C4-2B (cell line): ENCODE data around the gene TMEM86B.

Experiments
- H3K27ac ChIP-seq: fragments of 450-650 bp; 2 replicates; pipeline ENCODE4 v1.5.1; 2017
- ZFX ChIP-seq: fragments of 450-650 bp; IDR thresholded peaks from 2 replicates; pipeline ENCODE4 v1.6.1; 2017
- TF ChIP-seq, protein P1 (sequence below): fragments of 450-650 bp; conservative IDR thresholded peaks from 2 replicates; pipeline ENCODE4 v1.5.1; 2017; ENCODE audit warnings: mild to moderate bottlenecking

The TMEM86B gene

GRCh38 chr19:55270172-55270942 lies 41.8 kb upstream of the TMEM86B start:
- H3K27ac ChIP-seq: no peak overlapping the region
- TF ChIP-seq, protein P1, sequence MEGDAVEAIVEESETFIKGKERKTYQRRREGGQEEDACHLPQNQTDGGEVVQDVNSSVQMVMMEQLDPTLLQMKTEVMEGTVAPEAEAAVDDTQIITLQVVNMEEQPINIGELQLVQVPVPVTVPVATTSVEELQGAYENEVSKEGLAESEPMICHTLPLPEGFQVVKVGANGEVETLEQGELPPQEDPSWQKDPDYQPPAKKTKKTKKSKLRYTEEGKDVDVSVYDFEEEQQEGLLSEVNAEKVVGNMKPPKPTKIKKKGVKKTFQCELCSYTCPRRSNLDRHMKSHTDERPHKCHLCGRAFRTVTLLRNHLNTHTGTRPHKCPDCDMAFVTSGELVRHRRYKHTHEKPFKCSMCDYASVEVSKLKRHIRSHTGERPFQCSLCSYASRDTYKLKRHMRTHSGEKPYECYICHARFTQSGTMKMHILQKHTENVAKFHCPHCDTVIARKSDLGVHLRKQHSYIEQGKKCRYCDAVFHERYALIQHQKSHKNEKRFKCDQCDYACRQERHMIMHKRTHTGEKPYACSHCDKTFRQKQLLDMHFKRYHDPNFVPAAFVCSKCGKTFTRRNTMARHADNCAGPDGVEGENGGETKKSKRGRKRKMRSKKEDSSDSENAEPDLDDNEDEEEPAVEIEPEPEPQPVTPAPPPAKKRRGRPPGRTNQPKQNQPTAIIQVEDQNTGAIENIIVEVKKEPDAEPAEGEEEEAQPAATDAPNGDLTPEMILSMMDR: no peak
- TF ChIP-seq ZFX: no peak

DNA sequence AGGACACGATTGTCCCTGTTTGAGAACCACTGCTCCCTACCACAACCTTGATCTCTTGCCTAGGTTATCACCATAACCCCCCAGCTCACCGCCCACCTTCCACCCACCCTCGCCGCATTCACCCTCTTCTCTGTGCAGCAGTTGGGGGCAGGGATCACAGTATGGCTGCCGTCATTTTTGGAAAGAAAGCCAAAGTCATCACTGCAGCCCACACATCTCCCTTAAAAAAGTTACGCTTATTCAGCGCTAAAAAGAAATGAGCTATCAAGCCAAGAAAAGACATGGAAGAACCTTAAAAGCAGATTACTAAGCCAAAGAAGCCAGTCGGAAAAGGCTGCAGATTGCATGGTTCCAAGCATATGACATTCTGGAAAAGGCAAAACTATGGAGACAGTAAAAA lies 40.7 kb upstream of the TMEM86B start:
- no peak overlapping the region for H3K27ac ChIP-seq
- TF ChIP-seq ZFX: no peak
- TF ChIP-seq, protein P1: no peak

- H3K27ac ChIP-seq: no peak overlapping the region
- TF ChIP-seq ZFX: no peak
- TF ChIP-seq, protein P1: no peak
Observed at GRCh38 chr19:55266840-55267239, 38.3 kb upstream of the TMEM86B start.

GRCh38 chr19:55266404-55266803 lies 37.8 kb upstream of the TMEM86B start:
- TF ChIP-seq, protein P1: no peak
- TF ChIP-seq ZFX: no peak
- no peak overlapping the region for H3K27ac ChIP-seq

DNA sequence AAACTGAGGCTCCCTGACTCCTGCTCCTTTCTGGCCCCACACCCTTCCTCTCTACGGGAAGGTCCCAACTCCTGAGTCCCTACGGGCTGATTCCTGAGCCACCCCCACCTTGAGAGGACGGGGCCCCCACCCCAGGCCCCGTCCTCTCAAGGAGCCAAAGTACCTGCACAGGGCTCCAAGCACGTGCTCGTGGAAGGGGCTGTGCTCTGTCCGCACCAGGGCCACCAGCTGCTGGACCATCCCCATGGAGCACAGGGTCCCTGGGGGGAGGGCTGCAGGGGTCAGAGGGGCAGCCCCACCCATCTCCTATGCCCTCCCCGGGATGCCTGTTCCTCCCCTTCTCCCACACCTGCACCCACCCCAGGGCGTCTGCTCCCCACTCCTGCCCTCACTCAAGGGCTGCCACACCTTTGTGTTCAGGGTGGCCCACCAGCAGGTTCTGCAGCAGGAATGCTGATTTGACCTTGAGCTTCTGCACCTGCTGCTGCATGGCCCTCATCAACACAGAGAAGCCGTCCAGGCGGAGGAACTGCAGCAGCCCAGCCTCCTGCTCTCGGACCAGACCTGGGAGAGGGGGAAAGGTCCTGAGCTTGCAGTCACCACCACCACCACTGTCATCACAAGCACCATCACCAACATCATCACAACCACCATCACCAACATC lies 37.3 kb upstream of the TMEM86B start:
- no peak for TF ChIP-seq ZFX
- TF ChIP-seq, protein P1: no peak
- H3K27ac ChIP-seq: no peak overlapping the region

GRCh38 chr19:55265173-55265572 lies 36.6 kb upstream of the TMEM86B start:
- TF ChIP-seq ZFX: no peak
- TF ChIP-seq, protein P1: no peak
- H3K27ac ChIP-seq: no peak overlapping the region

GRCh38 chr19:55264531-55264930 lies 36.0 kb upstream of the TMEM86B start:
- H3K27ac ChIP-seq: no peak overlapping the region
- TF ChIP-seq ZFX: no peak
- TF ChIP-seq, protein P1: no peak
